Activated T-helper 2 cell treated with anti-CD3 and anti-CD28 coated beads, Interferon-gamma antibody, Interleukin-2, Interleukin-4, amounts not matched to agents 10 μg/mL and 5 μg/mL and 100 μg/mL, durations not matched to agents 14 hours and 24 hours and 36 hours (primary cell): ENCODE measurements around the gene PAFAH2. TPM values are rescaled to one million over a fixed set of nuclear protein-coding genes. Genes with fewer than 3 reads are reported as not detected.
"Not testable (repeated sequence)": the region's sequence is repeated elsewhere in the genome, so short reads cannot be mapped to it uniquely, and the experiment has no call there.

Experiments used
- DNase-seq: peaks from one replicate; pipeline ENCODE4 v3.0.0; 2021; ENCODE audit warnings: low spot score
- H3K27ac Mint-ChIP-seq: one replicate; pipeline ENCODE4 v1.8.0; 2021; ENCODE audit warnings: mixed read lengths
- H3K27me3 Mint-ChIP-seq: one replicate; pipeline ENCODE4 v1.8.0; 2021; ENCODE audit warnings: low read depth, mixed read lengths
- H3K36me3 Mint-ChIP-seq: one replicate; pipeline ENCODE4 v1.8.0; 2021; ENCODE audit warnings: low read depth, mixed read lengths
- H3K4me1 Mint-ChIP-seq: one replicate; pipeline ENCODE4 v1.8.0; 2021; ENCODE audit warnings: low read depth, mixed read lengths
- H3K4me3 Mint-ChIP-seq: one replicate; pipeline ENCODE4 v1.8.0; 2021; ENCODE audit warnings: low read depth, mild to moderate bottlenecking, moderate library complexity, mixed read lengths
- H3K9me3 Mint-ChIP-seq: one replicate; pipeline ENCODE4 v1.8.0; 2021; ENCODE audit warnings: mixed read lengths
- intact Hi-C: fragments of 100-400 bp; cut with micrococcal nuclease; formaldehyde crosslinking; loops from one replicate; pipeline ENCODE4 v1.15.1; 2023
- total RNA-seq: library from RNA; stranded (reverse); gene quantifications from 2 replicates; pipeline ENCODE4 v1.2.3, GENCODE V29; 2022

Gene PAFAH2
- total RNA-seq, 1 donor from 2014 or later = 7.7 TPM

- no peaks in the 10 kb centered on the region for H3K36me3 Mint-ChIP-seq
- H3K4me3 Mint-ChIP-seq = peak overlapping the region; percentile 98
- intact Hi-C loops = no loop called here
- no peaks in the 10 kb centered on the region for H3K27me3 Mint-ChIP-seq
- H3K4me1 Mint-ChIP-seq = peaks cover 32% of the 10 kb centered on the region
- DNase-seq = no peak
- peak overlapping the region; percentile 99 for H3K27ac Mint-ChIP-seq
- H3K9me3 Mint-ChIP-seq = no peaks in the 10 kb centered on the region
These were observed 666 bp downstream of the PAFAH2 start for GRCh38 chr1:25996966-25997827.

GRCh38 chr1:25994402-25995150, 3.3 kb downstream of the PAFAH2 start:
- Mint-ChIP-seq H3K36me3 (no peaks in the 10 kb centered on the region), H3K4me3 (no peak overlapping the region), H3K27ac (no peak overlapping the region), H3K9me3 (no peaks in the 10 kb centered on the region), H3K4me1 (peaks cover 49% of the 10 kb centered on the region), H3K27me3 (no peaks in the 10 kb centered on the region)
- DNase-seq = no peak
- intact Hi-C loops = no loop called here

GRCh38 chr1:25993197-25993951, 4.5 kb downstream of the PAFAH2 start:
- intact Hi-C loops = no loop called here
- H3K4me1 Mint-ChIP-seq = peaks cover 51% of the 10 kb centered on the region
- H3K27me3 Mint-ChIP-seq = no peaks in the 10 kb centered on the region
- H3K36me3 Mint-ChIP-seq = no peaks in the 10 kb centered on the region
- no peaks in the 10 kb centered on the region for H3K9me3 Mint-ChIP-seq
- no peak overlapping the region for H3K4me3 Mint-ChIP-seq
- DNase-seq = no peak
- H3K27ac Mint-ChIP-seq = no peak overlapping the region

- Mint-ChIP-seq H3K27me3 (no peaks in the 10 kb centered on the region), H3K4me3 (no peak overlapping the region), H3K9me3 (no peaks in the 10 kb centered on the region), H3K27ac (no peak overlapping the region), H3K4me1 (peaks cover 53% of the 10 kb centered on the region), H3K36me3 (no peaks in the 10 kb centered on the region)
- intact Hi-C loops = no loop called here
- DNase-seq = no peak
These were observed 5.1 kb downstream of the PAFAH2 start for GRCh38 chr1:25992689-25993171.

DNA sequence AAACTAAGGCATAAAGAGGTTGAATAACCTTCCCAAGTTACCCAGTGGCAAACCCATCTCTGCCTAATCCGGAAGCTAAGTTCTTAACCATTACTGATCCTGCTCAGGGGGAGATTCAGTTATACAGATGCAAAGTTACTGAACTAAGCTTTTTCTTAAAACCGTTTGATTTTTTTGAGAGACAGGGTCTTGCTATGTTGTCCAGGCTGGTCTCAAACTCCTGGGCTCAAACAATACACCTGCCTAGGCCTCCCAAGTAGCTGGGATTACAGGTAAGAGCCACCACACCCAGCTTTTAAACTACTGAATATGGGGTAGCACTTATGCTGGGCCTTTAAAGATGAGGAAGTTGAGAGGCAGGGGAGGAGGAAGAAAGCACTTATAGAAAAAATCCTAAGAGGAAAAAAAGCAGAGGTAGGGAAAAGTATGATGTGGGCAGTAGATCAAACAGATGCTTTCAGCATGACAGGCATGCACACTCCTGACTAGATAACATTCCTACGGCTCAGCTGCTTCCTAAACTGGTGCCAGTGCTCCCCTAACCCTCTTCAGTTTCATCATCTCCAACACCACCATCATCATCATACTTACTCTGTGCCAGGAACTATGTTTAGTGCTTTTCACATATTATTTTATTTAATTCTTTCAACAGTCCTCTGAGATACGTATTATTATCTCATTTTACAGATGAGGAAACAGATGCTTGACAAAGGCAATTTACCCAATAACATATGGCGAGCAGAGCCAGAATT, 5.8 kb downstream of the PAFAH2 start:
- peaks cover 49% of the 10 kb centered on the region for H3K4me1 Mint-ChIP-seq
- H3K9me3 Mint-ChIP-seq = no peaks in the 10 kb centered on the region
- H3K4me3 Mint-ChIP-seq = no peak overlapping the region
- intact Hi-C loops = no loop called here
- no peak for DNase-seq
- H3K27me3 Mint-ChIP-seq = no peaks in the 10 kb centered on the region
- no peak overlapping the region for H3K27ac Mint-ChIP-seq
- peaks cover 3% of the 10 kb centered on the region for H3K36me3 Mint-ChIP-seq

DNA sequence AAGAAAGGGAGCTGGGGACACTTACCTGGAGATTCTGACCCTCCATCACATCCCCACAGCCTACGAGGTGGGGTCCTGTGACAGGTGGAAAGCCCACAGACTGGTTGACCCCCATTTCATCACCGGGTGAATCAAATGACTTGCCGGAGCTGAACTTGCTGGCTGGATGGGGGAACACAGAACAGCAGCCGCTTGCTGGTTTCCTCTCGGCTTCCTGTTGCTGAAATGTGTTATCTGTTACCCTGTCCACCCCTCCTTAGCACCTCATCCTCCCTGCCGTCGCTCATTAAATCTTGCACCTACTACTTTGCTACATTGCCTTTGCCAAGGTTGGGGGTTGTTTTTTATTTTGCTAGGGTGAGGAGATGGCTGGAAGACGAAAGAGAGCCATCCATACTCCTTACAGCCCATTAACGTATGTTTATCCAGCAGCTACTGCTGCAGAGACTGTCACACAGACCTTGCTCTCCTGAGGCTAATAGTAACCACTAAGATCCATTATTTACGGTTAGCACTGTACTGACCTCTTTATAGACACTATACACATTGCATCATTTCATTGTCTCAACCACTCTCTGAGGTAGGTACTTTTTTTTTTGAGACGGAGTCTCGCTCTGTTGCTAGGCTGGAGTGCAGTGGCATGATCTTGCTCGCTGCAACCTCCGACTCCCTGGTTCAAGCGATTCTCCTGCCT, 7.0 kb downstream of the PAFAH2 start:
- Mint-ChIP-seq H3K27ac (peak overlapping the region; percentile 79), H3K4me3 (peak overlapping the region; percentile 74), H3K9me3 (no peaks in the 10 kb centered on the region), H3K27me3 (no peaks in the 10 kb centered on the region), H3K4me1 (peaks cover 48% of the 10 kb centered on the region), H3K36me3 (peaks cover 8% of the 10 kb centered on the region)
- DNase-seq = peak; percentile 28
- intact Hi-C loops = no loop called here

- H3K9me3 Mint-ChIP-seq = no peaks in the 10 kb centered on the region
- H3K36me3 Mint-ChIP-seq = peaks cover 14% of the 10 kb centered on the region
- H3K27ac Mint-ChIP-seq = peak overlapping the region; percentile 79
- no peak for DNase-seq
- intact Hi-C loops = no loop called here
- peaks cover 53% of the 10 kb centered on the region for H3K4me1 Mint-ChIP-seq
- H3K4me3 Mint-ChIP-seq = peak overlapping the region; percentile 74
- H3K27me3 Mint-ChIP-seq = no peaks in the 10 kb centered on the region
These were observed 7.6 kb downstream of the PAFAH2 start for GRCh38 chr1:25990251-25990650.

DNA sequence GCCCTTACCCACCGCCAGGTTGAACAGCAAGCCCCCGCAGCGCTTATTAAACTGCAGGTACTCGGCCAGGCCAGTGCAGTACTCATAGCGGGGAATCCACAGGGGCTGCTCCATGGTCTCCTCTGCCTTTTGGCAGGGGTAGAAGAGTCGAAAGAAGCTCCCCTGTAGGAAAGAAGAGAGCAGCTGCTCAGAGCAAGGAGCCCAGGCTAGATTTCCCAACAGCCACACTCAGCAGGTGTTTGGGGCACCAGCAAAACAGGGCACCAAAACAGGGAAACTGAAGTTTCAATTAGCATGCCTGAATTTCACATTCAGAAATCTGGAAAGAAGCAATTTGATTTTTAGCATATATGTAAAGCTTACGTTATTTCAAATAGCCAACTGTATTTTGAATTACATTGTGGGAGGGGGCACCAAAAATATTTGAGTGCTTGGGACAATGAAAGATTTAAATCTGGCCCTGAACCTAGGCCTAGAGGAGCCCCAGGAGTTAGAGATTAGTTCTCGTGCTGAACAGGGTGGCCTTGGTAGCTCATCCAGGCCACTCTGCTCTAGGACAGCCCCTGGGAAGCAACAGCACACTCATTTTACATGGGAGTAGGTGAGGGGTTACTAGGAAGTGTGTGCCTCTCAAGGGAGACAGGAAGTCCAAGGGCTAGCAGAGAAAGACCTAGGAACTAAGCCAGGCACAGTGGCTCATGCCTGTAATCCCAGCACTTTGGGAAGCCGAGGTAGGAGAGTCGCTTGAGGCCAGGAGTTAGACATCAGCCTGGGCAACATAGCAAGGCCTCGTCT, 8.2 kb downstream of the PAFAH2 start:
- Mint-ChIP-seq H3K4me3 (peak overlapping the region; percentile 74), H3K36me3 (peaks cover 16% of the 10 kb centered on the region), H3K4me1 (peaks cover 53% of the 10 kb centered on the region), H3K27ac (peak overlapping the region; percentile 82), H3K27me3 (no peaks in the 10 kb centered on the region), H3K9me3 (no peaks in the 10 kb centered on the region)
- no peak for DNase-seq
- intact Hi-C loops = no loop called here

GRCh38 chr1:25987951-25988350, 9.9 kb downstream of the PAFAH2 start:
- intact Hi-C loops = no loop called here
- Mint-ChIP-seq H3K9me3 (no peaks in the 10 kb centered on the region), H3K27me3 (no peaks in the 10 kb centered on the region), H3K36me3 (peaks cover 29% of the 10 kb centered on the region), H3K27ac (no peak overlapping the region), H3K4me3 (no peak overlapping the region), H3K4me1 (peaks cover 47% of the 10 kb centered on the region)
- DNase-seq = no peak

GRCh38 chr1:25986773-25987172, 11.1 kb downstream of the PAFAH2 start:
- H3K27me3 Mint-ChIP-seq, H3K4me3 Mint-ChIP-seq: not testable (repeated sequence)
- H3K36me3 Mint-ChIP-seq = peaks cover 41% of the 10 kb centered on the region

GRCh38 chr1:25985670-25986069, 12.2 kb downstream of the PAFAH2 start:
- no peaks in the 10 kb centered on the region for H3K27me3 Mint-ChIP-seq
- peaks cover 30% of the 10 kb centered on the region for H3K4me1 Mint-ChIP-seq
- no peak for DNase-seq
- no peak overlapping the region for H3K27ac Mint-ChIP-seq
- intact Hi-C loops = no loop called here
- H3K36me3 Mint-ChIP-seq = peaks cover 46% of the 10 kb centered on the region
- H3K4me3 Mint-ChIP-seq = no peak overlapping the region
- H3K9me3 Mint-ChIP-seq = no peaks in the 10 kb centered on the region

More at GRCh38 chr1:25986773-25987172, 11.1 kb downstream of the PAFAH2 start:
- H3K27ac Mint-ChIP-seq, DNase-seq, H3K9me3 Mint-ChIP-seq, intact Hi-C loops: not testable (repeated sequence)
- peaks cover 36% of the 10 kb centered on the region for H3K4me1 Mint-ChIP-seq
